GM23248 (cell line): ENCODE results near the gene HIVEP3.

Experiments
- EZH2 ChIP-seq: fragments of 200-600 bp; sonication (generic); IDR thresholded peaks from 2 replicates; pipeline ENCODE4 v1.6.1; 2018; ENCODE audit warnings: antibody characterized with exemption, mild to moderate bottlenecking; ENCODE audit not compliant: insufficient read depth, poor library complexity, severe bottlenecking
- EZH2phosphoT487 ChIP-seq: fragments of 200-600 bp; sonication (generic); IDR thresholded peaks from 2 replicates; pipeline ENCODE4 v1.6.1; 2018; ENCODE audit warnings: antibody characterized with exemption, moderate library complexity, mild to moderate bottlenecking, low read depth; ENCODE audit not compliant: insufficient read depth

GRCh38 chr1:41513383-41513735 is 405.4 kb downstream of the HIVEP3 start:
- TF ChIP-seq EZH2: no peak
- no peak for TF ChIP-seq EZH2phosphoT487
